Ovary (tissue), 3 donors: ENCODE measurements around the gene ANKRD23.

ENCODE experiments used
- EP300 ChIP-seq: sonication (generic); formaldehyde crosslinking; IDR thresholded peaks from one replicate; pipeline ENCODE4 v1.6.1; 2017; ENCODE audit warnings: antibody characterized with exemption
- POLR2A ChIP-seq: fragments of 450-650 bp; IDR thresholded peaks from one replicate; pipeline ENCODE4 v1.6.1; 2017; ENCODE audit warnings: antibody characterized with exemption, mild to moderate bottlenecking, moderate library complexity
- TF ChIP-seq, protein P1 (sequence below), 3 donors: fragments of 450-650 bp in 2 of 3; fragments of 200-600 bp in 1 of 3; IDR thresholded peaks; one replicate each; pipeline versions ENCODE4 v1.5.1 to v1.8.0; 2016 to 2022; ENCODE audit warnings: antibody characterized with exemption in 3 of 3, mild to moderate bottlenecking in 1 of 3
- donor health status: DM: no; HTN: no; CAD: no.

DNA sequence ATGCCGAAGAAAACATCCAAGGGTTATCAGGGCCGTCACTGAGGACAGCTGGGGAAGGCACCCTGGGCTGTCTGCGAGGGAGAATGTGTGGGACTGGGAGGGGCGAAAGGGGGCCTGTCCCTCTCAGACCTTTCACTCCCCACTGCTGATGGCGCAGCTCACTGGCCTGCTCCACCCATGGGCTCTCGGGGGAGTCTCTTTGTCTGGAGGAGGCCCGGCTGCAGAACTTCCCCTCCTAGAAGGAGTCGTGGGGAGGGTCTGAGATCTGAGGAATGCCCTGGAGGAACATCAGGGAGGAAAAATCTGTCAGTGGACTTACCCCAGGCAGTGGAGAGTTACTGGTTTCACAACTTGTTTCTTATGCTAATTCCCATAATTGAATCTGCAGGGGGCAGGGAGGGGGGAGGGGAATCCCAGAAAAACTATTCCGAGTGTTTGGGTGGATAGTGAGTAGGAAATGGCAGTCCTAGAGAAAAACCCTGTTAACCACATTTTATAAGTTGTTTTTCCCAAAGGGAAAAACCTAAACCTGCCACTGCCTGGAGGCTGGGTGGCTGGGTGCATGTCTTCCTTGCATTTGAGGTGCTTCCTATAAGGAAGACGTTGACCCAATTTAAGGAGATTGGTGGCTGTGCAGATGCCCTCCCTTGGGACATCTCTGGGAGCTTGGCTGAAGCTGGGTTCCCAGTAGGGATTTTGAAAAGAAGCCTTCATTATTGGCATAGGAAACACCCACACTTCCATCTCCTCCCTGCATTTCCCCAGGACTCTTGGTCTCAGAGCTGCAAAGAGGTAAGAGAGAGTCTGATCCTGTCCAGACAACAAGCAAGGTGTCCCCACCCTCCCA is 37.8 kb upstream of the ANKRD23 start:
- TF ChIP-seq, protein P1, sequence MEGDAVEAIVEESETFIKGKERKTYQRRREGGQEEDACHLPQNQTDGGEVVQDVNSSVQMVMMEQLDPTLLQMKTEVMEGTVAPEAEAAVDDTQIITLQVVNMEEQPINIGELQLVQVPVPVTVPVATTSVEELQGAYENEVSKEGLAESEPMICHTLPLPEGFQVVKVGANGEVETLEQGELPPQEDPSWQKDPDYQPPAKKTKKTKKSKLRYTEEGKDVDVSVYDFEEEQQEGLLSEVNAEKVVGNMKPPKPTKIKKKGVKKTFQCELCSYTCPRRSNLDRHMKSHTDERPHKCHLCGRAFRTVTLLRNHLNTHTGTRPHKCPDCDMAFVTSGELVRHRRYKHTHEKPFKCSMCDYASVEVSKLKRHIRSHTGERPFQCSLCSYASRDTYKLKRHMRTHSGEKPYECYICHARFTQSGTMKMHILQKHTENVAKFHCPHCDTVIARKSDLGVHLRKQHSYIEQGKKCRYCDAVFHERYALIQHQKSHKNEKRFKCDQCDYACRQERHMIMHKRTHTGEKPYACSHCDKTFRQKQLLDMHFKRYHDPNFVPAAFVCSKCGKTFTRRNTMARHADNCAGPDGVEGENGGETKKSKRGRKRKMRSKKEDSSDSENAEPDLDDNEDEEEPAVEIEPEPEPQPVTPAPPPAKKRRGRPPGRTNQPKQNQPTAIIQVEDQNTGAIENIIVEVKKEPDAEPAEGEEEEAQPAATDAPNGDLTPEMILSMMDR (IDR thresholded peaks at IDR 0.05), result no peak
- TF ChIP-seq EP300, result no peak
- TF ChIP-seq POLR2A, result no peak
